Measurements from ENCODE around the gene PI4K2B. TPM values are rescaled to one million over a fixed set of nuclear protein-coding genes. Genes with fewer than 3 reads are reported as not detected.
A peak's percentile ranks its signal among the peaks of the same experiment; 100 is the strongest.

The PI4K2B gene
- total and polyA plus RNA-seq, 7 donors = 9.3 to 28.2 (median 12.2) TPM

- Histone ChIP-seq H3K36me3 (no peaks in the 10 kb centered on the region), H3K27me3 (no peaks in the 10 kb centered on the region), H3K4me1 (no peaks in the 10 kb centered on the region), H3K9me3 (peaks cover 0 to 9% (median 4%) of the 10 kb centered on the region in 4 donors), H3K4me3 (no peak overlapping the region), H3K27ac (no peak overlapping the region)
- WGBS, 2 donors = 79 to 84% methylated on average over 1 of the region's 1 CpG
- DNase-seq = no peak
- no peak for TF ChIP-seq POLR2A (IDR thresholded peaks at IDR 0.05)
- no peak for TF ChIP-seq CTCF (IDR thresholded peaks at IDR 0.05)
- TF ChIP-seq EP300 (IDR thresholded peaks at IDR 0.05) = no peak
- intact Hi-C loops (cut with DNase I) = no loop called here
Measured at GRCh38 chr4:25215511-25215910, 18.3 kb upstream of the PI4K2B start.

- H3K4me1 ChIP-seq = no peaks in the 10 kb centered on the region
- intact Hi-C loops (cut with DNase I) = no loop called here
- H3K27me3 ChIP-seq = no peaks in the 10 kb centered on the region
- H3K27ac ChIP-seq = no peak overlapping the region
- WGBS, 2 donors = 90 to 98% methylated on average over 1 of the region's 1 CpG
- TF ChIP-seq POLR2AphosphoS5 (IDR thresholded peaks at IDR 0.05) (no peak), POLR2A (IDR thresholded peaks at IDR 0.05) (no peak), EP300 (IDR thresholded peaks at IDR 0.05) (no peak), CTCF (IDR thresholded peaks at IDR 0.05) (no peak)
- H3K4me3 ChIP-seq = no peak overlapping the region
- no peaks in the 10 kb centered on the region for H3K36me3 ChIP-seq
- peaks cover 12 to 21% (median 15%) of the 10 kb centered on the region in 4 donors for H3K9me3 ChIP-seq
- no peak for DNase-seq
Measured at GRCh38 chr4:25221377-25221776, 12.5 kb upstream of the PI4K2B start.

GRCh38 chr4:25223802-25224375 lies 9.9 kb upstream of the PI4K2B start:
- Histone ChIP-seq H3K9me3 (peaks cover 12 to 23% (median 15%) of the 10 kb centered on the region in 4 donors), H3K4me1 (no peaks in the 10 kb centered on the region), H3K27ac (no peak overlapping the region), H3K36me3 (no peaks in the 10 kb centered on the region), H3K4me3 (no peak overlapping the region), H3K27me3 (no peaks in the 10 kb centered on the region)
- 75 to 89% methylated on average over 7 of the region's 7 CpGs for WGBS, 2 donors
- no peak for TF ChIP-seq POLR2A (IDR thresholded peaks at IDR 0.05)
- no peak for TF ChIP-seq POLR2AphosphoS5 (IDR thresholded peaks at IDR 0.05)
- TF ChIP-seq CTCF (IDR thresholded peaks at IDR 0.05) = no peak
- TF ChIP-seq EP300 (IDR thresholded peaks at IDR 0.05) = no peak
- intact Hi-C loops (cut with DNase I) = no loop called here
- DNase-seq = no peak

GRCh38 chr4:25229804-25230203 lies 4.0 kb upstream of the PI4K2B start:
- H3K4me3 ChIP-seq = no peak overlapping the region
- no peaks in the 10 kb centered on the region for H3K36me3 ChIP-seq
- no peaks in the 10 kb centered on the region for H3K27me3 ChIP-seq
- intact Hi-C loops (cut with DNase I) = loop anchor here (5.0 to 10.0 kb wide), 3 partner anchors 147 to 643 kb away; partner anchors contain the start of genes ANAPC4 and SOD3
- H3K4me1 ChIP-seq = no peaks in the 10 kb centered on the region
- 89% methylated on average over 6 of the region's 6 CpGs for WGBS, 2 donors
- no peak for DNase-seq
- no peak overlapping the region for H3K27ac ChIP-seq
- TF ChIP-seq EP300 (IDR thresholded peaks at IDR 0.05) (no peak), POLR2AphosphoS5 (IDR thresholded peaks at IDR 0.05) (no peak), CTCF (IDR thresholded peaks at IDR 0.05) (no peak), POLR2A (IDR thresholded peaks at IDR 0.05) (no peak)
- H3K9me3 ChIP-seq = peaks cover 0 to 7% (median 3%) of the 10 kb centered on the region in 4 donors

- Histone ChIP-seq H3K27ac (peak overlapping the region; percentile 92 to 97 (median 95)), H3K4me3 (peak overlapping the region; percentile 79 to 97 (median 87)), H3K9me3 (peaks cover 0 to 4% (median 0%) of the 10 kb centered on the region in 4 donors), H3K36me3 (no peaks in the 10 kb centered on the region), H3K27me3 (no peaks in the 10 kb centered on the region), H3K4me1 (peaks cover 0 to 10% (median 4%) of the 10 kb centered on the region in 4 donors)
- intact Hi-C loops (cut with DNase I) = loop anchor here (5.0 to 10.0 kb wide), 3 partner anchors 144 to 646 kb away; partner anchors contain the start of genes ANAPC4 and SOD3
- TF ChIP-seq POLR2AphosphoS5 (IDR thresholded peaks at IDR 0.05) (no peak), POLR2A (IDR thresholded peaks at IDR 0.05) (no peak), CTCF (IDR thresholded peaks at IDR 0.05) (no peak), EP300 (IDR thresholded peaks at IDR 0.05) (no peak)
- DNase-seq = no peak
Measured at GRCh38 chr4:25233194-25233593, 639 bp upstream of the PI4K2B start.
